ENCODE results near the gene C17orf58.
"Not testable (repeated sequence)": the region's sequence is repeated elsewhere in the genome, so short reads cannot be mapped to it uniquely, and the experiment has no call there.

Gene C17orf58

DNA sequence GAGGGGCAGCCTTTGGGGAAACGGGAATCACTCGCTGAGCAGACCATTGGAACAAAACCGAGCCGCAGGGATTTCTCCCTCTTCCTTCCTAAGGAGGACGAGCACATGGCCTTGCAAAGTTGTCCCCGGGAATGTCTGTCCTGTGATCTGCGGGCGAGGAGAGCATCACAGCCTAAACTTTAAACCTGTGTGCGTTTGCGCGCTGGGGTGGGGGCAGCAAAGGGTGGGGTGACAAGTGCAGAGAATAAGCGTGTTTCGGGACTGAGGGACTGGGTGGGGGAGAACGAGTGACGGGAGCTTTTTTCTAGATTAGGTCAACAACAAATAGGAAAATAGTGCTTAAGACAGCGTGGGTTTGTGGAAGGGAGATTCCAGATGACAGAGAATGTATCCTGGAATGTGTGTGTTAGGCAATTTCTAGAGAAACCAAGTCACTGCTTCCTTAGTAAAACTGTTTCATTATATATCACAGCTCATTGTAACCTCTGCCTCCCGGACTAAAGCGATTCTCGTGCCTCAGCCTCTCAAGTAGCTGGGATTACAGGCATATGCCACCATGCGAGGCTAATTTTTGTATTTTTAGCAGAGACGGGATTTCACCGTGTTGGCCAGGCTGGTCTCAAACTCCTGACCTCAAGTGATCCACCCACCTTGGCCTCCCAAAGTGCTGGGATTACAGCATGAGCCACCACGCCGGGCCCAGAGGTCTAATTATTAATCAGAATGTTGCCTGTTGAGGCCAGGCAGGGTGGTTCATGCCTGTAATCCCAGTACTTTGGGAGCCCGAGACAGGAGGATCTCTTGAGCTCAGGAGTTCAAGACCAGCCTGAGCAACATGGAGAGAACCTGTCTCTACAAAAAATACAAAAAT, at the start of gene C17orf58:
Gene C17orf58 (minus strand): TSS at position 169 of the 871 bp plus-strand sequence. CDS start 271 bp downstream, outside the sequence.
- not testable (repeated sequence) for DNase-seq (ENCODE audit: low read depth)

DNA sequence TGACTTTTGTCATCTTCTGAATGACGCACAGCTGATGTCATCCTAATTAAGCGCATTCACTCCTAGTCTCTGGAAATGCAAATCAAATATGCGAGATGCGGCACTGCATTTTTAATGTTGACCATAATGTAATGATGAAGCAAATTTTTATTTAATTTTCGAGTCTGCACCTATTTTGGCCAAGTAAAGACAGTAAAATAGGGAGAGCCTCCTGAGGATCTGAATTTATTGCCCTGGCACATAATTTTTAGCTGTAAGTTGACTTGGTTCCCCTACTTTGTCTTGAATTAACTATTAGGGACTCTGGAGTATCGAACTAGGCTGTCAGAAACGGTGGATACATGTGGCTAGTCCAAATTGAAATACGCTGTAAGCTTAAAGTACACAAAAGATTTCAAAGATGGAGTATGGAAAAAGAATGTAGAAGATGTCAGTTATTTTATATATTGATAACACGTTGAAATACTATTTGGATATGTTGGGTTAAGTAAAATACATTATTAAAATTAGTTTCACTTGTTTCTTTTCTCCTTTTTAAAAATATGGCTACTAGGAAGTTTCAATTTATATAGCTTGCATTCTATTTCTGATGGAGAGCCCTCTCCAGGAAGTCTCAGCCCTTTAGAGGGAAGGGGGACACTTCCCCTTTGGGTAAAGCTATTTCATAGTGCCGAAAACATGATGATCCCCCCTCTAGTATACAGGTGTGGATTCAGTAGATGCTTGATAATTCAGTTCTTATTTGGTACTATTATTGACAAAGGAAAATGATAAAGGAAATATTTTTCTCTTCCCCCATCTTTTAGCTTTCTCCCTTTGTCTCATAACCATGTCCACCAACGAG, 40.3 kb upstream of the C17orf58 start:
- no peak for DNase-seq (ENCODE audit: low read depth)

DNA sequence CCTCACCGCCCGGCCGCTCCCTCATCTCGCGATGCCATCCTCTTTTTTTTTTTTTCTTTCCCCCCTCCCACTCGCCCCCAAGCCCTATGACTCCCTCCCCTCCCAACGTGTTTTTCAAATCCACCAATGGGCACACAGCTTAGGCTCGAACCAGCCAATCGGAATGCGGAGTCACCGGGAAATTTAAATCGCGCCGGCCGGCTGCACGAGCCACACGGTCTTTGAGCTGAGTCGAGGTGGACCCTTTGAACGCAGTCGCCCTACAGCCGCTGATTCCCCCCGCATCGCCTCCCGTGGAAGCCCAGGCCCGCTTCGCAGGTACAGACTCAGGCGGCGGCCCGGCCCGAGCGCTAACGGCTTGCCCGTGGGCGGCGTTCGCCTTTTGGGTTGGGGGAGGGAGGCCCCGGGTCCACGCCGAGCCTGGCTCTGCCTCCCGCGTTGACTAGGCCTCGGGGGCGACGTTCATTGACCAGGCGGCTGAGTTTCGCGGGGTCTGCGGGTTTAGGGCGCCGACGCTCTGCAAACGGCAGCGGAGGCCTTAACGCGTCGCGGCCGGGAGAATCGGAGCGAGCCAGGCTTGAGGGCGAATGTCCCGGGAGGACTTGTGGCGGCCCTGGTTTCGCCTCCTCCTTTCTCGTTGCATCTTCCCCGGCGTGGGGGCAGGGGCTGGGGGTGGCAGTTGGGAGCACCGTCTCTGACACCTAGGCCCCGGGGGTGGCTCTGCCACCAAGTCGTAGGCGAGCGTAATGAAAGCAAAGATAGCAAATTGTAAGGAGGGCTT, 39.4 kb upstream of the C17orf58 start, which contains the start of gene KPNA2:
Gene KPNA2 (plus strand): TSS at position 213 of the 781 bp plus-strand sequence. CDS start 1,398 bp downstream, outside the sequence.
- peak; percentile 96 for DNase-seq (ENCODE audit: low read depth)

DNA sequence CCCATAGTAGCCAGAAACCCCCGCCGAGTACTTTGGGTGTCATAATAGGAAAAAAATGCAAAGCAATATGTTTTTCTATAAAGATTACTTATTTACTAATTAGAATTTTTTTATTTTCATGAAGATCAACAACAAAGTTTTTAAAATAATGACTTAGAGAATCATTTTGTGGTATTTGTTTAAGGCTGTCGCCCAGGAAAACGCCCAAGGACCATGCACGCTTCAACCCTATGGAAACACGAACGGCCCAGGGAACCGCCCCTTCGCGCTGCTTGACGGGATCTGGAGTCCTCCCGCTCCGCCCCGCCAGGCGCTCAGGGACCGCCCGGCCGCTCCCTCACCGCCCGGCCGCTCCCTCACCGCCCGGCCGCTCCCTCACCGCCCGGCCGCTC, 38.9 kb upstream of the C17orf58 start:
- no peak for DNase-seq (ENCODE audit: low read depth)

DNA sequence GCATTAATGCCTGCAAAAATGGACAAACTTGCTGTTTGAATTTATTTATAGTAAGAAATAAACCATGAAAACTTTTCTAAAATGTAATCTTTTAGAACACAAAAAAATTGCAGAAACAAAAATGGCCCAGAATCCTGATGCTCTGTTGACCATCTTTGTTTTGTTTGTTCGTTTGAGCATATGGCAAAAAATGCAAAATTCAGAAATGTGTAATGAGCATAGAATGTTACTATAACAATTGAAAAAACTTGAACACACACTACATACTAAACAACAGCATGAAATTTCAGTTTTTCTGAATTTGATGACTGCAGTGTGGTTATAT, 38.1 kb upstream of the C17orf58 start:
- no peak for DNase-seq (ENCODE audit: low read depth)

DNA sequence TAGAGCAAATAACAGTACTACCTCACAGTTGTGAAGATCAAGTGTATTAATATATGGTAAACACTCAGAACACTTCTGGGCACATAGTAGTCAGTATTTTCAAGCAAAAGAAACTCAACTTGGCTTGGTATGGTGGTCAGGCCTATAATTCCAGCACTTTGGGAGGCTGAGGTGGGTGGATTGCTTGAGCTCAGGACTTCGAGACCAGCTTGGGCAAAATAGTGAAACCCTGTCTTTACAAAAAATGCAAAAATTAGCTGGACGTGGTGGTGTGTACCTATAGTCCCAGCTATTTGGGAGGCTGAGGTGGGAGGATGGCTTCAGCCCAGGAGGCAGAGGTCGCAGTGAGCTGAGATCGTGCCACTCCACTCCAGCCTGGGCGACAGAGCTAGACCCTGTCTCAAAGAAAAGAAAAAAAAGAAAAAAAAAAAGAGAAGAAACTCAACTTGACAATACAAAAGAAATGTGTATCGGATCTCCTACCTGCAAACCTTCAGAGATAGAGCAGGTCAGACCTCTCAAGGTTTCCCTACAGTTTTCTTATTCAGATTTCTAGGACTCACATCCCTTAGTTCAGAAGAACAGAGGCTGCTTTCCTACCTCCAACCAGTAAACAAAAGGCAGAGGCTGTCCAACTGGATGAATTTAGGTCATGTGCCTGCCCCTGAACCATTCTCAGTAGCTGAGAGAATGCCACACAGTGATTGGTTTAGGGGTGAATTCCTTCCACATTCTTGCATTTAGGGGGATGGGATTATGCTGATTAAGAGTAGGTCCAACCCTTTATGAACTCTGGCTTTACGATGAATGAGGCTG, 37.6 kb upstream of the C17orf58 start:
- no peak for DNase-seq (ENCODE audit: low read depth)

DNA sequence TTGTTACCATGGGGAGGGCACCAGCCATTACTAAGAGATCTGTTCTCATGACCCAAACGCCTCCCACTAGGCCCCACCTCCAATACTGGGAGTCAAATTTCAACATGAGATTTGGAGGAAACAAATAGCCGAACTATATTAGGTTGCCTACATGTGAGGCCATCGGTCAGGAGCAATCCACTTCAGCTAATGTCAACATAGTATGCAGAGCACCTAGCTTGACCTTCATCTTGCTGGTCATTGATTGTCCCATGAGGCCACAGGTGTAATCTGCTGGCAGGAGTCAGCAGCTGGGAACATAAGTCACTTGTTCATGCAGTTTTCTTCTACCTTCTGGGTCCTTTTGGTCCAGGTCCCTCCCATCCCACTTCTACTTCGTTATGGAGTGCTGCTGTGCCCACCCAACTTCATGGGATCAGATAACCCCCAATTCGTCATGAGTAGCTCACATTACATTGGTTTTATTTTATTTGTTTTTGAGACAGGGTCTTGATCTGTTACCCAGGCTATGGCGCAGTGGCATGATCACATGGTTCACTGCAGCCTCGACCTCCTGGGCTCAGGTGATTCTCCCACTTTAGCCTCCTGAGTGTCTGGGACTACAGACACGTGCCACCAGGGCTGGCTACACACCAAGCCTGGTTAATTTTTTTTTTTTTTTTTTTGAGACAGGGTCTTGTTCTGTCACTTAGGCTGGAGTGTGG, 33.4 kb upstream of the C17orf58 start:
- no peak for DNase-seq (ENCODE audit: low read depth)

DNA sequence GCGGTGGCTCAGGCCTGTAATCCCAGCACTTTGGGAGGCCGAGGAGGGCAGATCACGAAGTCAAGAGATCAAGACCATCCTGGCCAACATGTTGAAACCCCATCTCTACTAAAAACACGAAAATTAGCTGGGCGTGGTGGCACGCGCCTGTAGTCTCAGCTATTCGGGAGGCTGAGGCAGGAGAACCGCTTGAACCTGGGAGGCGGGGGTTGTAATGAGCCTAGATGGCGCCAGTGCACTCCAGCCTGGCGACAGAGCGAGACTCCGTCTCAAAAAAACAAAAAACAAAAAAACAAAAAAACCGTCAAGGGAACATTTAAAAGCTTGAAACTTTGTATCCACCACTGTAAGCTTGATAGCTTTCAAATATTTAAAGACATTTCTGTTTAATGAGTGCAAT, 26.3 kb upstream of the C17orf58 start:
- DNase-seq (ENCODE audit: low read depth) = not testable (repeated sequence)

DNA sequence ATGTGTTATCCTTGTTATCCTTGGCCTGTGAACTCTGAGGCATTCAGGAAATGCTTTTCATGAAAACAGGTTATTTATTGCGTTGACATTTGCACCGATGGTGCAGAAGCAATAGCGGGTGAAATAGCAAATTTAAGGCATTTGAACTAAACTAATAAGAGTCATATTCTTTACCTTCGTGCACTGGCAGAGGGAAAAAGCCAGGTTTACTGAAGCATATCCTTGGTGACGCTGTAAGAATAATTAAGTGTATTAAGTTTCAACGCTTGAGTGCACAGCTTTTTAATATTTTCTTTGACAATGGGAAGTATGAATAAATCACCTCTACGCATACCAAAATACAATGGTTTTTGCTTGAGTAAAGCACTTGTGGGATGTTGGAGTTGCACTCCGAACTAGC, 25.7 kb upstream of the C17orf58 start:
- DNase-seq (ENCODE audit: low read depth) = no peak

DNA sequence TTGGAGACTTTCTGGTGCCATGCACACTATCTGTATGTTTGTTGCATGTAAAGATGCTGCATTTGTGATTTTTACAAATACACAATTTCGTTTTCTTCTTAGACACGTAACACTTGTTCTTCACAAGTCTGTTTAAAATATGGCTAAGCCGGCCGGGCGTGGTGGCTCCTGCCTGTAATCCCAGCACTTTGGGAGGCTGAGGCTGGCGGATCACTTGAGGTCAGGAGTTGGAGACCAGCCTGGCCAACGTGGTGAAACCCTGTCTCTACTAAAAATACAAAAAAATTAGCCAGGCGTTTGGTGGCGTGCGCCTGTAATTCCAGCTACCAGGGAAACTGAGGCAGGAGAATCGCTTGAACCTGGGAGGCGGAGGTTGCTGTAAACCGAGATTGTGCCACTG, 24.5 kb upstream of the C17orf58 start:
- not testable (repeated sequence) for DNase-seq (ENCODE audit: low read depth)

DNA sequence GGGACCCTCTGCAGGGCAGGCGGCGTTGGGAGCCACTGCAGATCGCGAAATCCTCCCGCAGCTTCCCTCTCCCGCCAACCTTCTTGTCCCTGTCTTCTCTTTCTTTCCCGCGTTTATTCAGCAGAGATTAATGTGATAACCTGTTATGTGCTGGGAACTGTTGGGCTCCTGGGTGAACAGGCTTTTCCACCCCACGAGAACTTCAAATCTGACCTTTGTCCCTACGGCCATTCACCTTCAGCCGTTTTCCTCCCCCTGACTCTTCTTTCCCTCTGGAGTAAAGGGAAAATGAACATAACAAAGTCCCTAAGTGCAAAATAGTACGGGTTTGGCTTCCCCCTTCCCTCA, 24.1 kb upstream of the C17orf58 start:
- DNase-seq (ENCODE audit: low read depth) = no peak

DNA sequence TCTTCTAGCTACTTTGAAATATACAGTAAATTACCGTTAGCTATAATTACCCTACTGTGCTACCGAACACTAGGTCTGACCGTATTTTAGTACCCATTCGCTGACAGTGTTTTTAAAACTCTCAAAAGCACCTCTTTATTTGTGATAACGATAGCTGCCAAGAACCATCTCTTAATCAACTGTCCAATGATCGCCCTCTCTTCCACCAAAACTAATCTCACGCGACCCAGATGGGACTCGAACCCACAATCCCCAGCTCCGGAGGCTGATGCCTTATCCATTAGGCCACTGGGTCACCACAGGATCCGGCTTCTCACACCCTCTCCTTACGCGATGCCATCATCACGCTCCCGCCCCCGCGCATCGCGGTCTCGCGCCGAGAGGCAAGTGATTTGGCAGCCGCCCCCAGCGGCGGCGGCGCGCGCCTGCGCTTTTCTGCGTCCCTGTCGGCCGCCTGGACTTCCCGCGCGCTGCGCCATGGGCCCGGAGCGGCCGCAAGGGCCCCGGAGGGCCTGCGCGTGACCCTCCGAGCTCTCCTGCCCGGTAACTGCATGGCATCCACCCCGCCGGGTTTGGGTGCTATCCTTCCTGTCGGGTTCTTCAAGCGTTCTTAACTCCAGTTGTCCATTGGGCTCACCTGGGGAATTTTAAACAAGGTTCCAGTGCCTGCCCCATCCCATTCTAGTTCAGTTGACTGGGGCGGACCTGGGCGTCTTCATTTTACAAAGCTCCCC, 23.6 kb upstream of the C17orf58 start:
- DNase-seq (ENCODE audit: low read depth) = peak; percentile 89

DNA sequence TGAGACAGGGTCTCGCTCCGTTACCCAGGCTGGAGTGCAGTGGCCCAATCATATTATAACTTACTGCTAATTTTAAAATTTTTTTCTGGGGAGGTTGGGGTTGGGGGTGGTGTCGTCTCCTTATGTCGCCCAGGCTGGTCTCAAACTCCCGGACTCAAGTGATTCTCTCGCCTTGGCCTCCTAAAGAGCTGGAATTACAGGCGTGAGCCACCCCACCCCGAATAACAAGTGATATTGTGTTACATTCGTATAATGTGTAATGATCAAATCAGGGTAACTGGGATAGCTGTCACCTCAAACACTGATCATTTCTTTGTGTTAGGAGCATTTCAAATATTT, 23.0 kb upstream of the C17orf58 start:
- DNase-seq (ENCODE audit: low read depth) = peak; percentile 21

DNA sequence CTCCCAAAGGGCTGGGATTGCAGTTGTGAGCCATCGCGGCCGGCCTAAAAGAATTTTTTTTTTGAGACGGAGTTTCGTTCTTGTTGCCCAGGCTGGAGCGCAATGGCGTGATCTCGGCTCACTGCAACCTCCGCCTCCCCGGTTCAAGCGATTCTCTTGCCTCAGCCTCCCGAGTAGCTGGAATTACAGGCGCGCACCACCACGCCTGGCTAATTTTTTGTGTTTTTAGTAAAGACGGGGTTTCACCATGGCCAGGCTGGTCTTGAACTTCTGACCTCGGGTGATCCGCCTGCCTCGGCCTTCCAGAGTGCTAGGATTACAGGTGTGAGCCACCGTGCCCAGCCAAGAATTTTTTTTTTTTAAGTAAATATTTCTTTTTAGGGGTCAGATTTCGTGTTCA, 22.2 kb upstream of the C17orf58 start:
- not testable (repeated sequence) for DNase-seq (ENCODE audit: low read depth)

DNA sequence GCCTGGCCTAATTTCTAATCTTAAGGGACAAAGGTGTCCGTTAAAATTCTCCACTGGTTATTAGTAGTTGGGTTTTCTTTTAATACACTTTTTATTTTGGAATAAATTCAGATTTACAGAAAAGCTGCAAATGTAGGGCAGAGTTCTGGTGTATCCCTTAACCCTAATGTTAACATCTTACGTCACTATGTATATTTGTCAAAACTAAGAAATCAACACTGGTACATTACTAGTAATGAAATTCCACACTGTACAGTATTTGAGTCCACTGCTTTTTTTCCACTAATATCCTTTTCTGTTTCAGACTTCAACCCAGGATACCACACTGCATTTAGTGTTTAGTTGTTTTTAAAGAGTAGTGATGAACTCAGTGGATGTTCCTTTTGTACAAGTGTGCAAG, 20.6 kb upstream of the C17orf58 start:
- DNase-seq (ENCODE audit: low read depth) = no peak

DNA sequence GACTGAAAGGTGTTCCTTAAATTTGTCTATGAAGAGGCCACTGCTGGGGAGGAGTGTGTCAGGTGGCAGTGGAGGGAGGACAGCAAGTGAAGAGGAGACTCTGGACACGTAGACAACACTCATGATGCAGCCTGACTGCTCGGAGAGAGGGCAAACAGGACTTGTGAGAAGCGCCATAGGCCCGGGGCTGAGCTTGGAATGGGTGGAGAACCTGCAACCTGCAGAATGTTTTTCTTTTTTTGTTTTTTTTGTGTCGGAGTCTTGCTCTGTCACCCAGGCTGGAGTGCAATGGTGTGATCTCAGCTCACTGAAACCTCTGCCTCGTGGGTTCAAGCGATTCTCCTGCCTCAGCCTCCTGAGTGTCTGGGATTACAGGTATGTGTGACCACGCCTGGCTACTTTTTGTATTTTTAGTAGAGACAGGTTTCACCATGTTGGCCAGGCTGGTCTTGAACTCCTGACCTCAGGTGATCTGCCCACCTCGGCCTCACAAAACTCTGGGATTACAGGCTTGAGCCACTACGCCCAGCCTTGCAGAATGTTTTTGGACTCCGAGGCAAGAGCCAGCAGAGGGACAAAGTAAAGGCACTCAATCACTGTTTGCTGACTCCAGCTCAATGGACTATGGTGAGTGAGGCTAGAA, 18.9 kb upstream of the C17orf58 start:
- no peak for DNase-seq (ENCODE audit: low read depth)

DNA sequence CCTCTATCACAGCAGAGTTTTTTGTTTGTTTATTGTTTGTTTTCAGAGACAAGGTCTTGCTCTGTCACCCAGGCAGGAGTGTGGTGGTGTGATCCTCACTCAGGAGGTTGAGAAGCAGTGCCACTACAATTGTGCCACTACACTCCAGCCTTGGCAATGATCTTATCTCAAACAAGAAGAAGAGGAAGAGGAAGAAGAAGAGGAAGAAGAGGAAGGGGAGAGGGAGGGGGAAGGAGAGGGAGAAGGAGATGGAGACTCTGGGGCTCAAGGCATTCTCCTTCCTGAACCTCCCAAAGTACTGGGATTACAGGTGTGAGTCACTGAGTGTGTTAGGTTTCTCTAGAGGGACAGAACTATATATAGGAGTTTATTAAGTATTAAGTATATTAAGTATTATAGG, 17.1 kb upstream of the C17orf58 start:
- DNase-seq (ENCODE audit: low read depth) = no peak

DNA sequence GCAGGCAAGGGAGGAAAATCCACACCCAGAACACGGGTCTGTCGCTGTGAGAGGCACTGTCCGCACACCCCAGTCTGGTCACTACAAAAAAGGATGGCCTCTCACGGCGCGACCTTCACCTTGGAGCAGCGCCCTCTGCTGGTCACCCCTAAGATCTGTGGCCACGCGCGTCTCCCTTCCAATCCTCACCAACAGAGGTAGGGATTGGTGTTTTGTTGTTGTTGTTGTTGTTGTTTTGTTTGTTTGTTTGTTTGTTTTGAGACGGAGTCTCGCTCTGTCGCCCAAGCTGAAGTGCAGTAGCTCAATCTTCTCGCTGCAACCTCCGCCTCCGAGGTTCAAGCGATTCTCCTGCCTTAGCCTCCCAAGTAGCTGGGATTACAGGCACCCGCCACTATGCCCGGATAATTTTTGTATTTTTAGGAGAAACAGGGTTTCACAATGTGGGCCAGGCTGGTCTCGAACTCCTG, 15.0 kb upstream of the C17orf58 start:
- peak; percentile 24 for DNase-seq (ENCODE audit: low read depth)

DNA sequence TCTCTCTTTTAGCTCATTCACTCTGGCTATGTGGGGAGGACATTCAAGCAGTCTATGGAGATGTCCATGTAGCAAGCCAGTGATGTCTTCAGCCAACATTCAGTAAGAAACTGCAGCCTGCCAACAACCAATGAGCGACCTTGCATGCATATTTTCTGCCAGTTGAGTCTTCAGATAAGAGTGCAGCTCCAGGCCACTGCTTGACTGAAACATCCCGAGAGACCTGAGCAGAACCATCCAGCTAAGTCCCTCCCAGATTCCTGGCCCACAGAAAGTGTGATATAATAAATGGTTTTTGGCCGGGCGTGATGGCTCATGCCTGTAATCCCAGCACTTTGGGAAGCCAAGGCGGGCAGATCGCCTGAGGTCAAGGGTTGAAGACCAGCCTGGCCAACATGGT, 10.5 kb upstream of the C17orf58 start:
- no peak for DNase-seq (ENCODE audit: low read depth)

DNA sequence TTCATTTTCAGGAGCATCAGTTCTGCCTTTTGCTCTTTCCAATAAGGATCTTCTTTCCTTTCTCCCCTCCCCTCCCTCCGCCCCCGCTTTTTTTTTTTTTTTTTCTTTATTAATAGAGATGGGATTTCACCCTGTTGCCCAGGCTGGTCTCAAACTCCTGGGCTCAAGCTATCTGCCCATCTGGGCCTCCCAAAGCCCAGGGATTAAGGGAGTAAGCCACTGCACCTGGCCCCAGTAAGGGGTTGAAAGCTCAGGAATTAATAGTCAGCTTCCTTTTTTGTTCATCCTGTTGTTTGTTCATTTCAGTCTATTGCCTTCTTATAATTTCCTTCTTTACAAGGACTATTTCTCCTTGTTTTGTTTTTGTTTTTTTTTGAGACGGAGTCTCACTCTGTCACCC, 7.9 kb upstream of the C17orf58 start:
- no peak for DNase-seq (ENCODE audit: low read depth)
